Activated naive CD4-positive, alpha-beta T cell (primary cell): ENCODE results near the gene MAPK1.
"Not testable (repeated sequence)": the region's sequence is repeated elsewhere in the genome, so short reads cannot be mapped to it uniquely, and the experiment has no call there.

Experiments used
- DNase-seq, 4 experiments: peaks; one replicate each; lab custom pipeline; 2025; lab: John Stamatoyannopoulos, UW

Gene MAPK1

GRCh38 chr22:21726650-21727049 is 140.8 kb downstream of the MAPK1 start:
- no peak for DNase-seq

- no peak for DNase-seq
Observed at GRCh38 chr22:21725956-21726649, 141.3 kb downstream of the MAPK1 start.

GRCh38 chr22:21724496-21724895 is 142.9 kb downstream of the MAPK1 start:
- DNase-seq, result not testable (repeated sequence)

GRCh38 chr22:21721195-21721852 is 146.1 kb downstream of the MAPK1 start:
- DNase-seq, result not testable (repeated sequence)

- not testable (repeated sequence) for DNase-seq
Observed at GRCh38 chr22:21720191-21720859, 147.1 kb downstream of the MAPK1 start.

- DNase-seq, result no peak
Observed at GRCh38 chr22:21719024-21719423, 148.4 kb downstream of the MAPK1 start.

GRCh38 chr22:21718499-21718898 is 148.9 kb downstream of the MAPK1 start:
- no peak for DNase-seq

GRCh38 chr22:21716395-21717122 is 150.9 kb downstream of the MAPK1 start:
- not testable (repeated sequence) for DNase-seq

GRCh38 chr22:21714786-21715185 is 152.7 kb downstream of the MAPK1 start:
- no peak for DNase-seq

- DNase-seq, result no peak
Observed at GRCh38 chr22:21714059-21714770, 153.2 kb downstream of the MAPK1 start.

GRCh38 chr22:21713428-21714058 is 153.9 kb downstream of the MAPK1 start:
- no peak for DNase-seq

GRCh38 chr22:21712751-21713427 is 154.6 kb downstream of the MAPK1 start:
- peak in 1 of 4 experiments; percentile 31 for DNase-seq

GRCh38 chr22:21711851-21712250 is 155.6 kb downstream of the MAPK1 start:
- DNase-seq, result no peak

GRCh38 chr22:21710156-21710555 is 157.3 kb downstream of the MAPK1 start:
- no peak for DNase-seq

GRCh38 chr22:21709688-21710087 is 157.8 kb downstream of the MAPK1 start:
- no peak for DNase-seq

- no peak for DNase-seq
Observed at GRCh38 chr22:21708960-21709359, 158.5 kb downstream of the MAPK1 start.

- no peak for DNase-seq
Observed at GRCh38 chr22:21707677-21708076, 159.8 kb downstream of the MAPK1 start.
